Measurements from ENCODE around the gene FBN1.
A peak's percentile ranks its signal among the peaks of the same experiment; 100 is the strongest.

FBN1 gene

GRCh38 chr15:48388910-48389309, 256.6 kb downstream of the FBN1 start:
- DNase-seq: peak; percentile 43

GRCh38 chr15:48388016-48388851, 257.3 kb downstream of the FBN1 start:
- DNase-seq: peak; percentile 77

DNA sequence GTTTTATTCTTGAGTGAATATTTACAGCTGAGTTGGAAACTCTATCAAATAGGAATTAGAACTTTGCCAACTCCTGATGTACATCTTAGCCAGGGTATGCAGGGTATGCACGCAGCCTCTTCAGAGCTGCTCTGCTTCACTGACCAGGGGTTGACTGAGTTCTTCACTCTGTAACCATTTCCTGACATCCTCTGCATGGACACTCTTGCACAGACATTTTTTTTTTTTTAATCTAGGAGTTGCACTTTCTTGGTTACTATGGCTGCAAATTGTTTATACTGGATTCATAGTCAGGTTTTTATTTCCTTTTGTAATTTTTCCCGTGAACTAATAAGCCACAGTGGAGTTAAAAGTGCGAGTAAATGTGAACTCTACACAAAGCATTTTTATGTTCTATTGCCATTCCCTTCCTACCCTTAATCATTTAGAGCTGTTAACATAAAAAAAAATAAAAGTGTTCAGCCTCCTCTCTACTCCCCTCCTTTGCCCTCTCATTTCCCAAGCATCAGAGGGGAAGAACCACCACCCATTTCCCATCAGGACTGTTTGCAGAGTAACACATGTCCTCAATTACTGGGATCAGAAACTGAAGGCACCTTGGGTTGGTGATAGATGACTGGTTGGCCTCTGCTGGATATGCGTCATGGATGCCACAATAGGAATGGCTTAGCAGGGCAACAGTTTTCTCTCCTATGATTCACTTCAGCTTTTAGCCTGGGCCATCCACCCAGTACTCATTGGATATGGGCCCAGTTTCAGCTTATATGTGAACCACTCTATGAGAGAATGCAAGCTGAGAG, 260.3 kb downstream of the FBN1 start:
- DNase-seq: peak; percentile 52

GRCh38 chr15:48384616-48385015, 260.9 kb downstream of the FBN1 start:
- DNase-seq: no peak

DNA sequence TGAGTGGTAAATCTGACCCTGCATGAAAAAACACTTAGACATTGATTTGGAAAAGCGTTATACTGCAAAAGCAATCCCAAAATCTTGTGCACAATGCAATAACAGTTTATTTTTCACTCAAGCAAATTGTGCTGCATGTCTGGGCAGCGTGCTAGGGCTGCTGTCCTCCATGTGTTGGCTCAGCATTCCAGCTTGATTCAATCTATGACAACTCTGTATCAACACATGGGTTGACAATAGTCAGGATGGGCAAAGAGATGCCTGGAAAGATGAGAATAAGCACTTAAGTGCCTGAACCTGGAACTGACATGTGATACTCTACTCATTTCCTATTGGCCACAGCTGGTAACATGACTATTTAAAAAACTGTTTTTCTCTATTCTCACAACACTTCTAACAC, 262.5 kb downstream of the FBN1 start:
- no peak for DNase-seq

DNA sequence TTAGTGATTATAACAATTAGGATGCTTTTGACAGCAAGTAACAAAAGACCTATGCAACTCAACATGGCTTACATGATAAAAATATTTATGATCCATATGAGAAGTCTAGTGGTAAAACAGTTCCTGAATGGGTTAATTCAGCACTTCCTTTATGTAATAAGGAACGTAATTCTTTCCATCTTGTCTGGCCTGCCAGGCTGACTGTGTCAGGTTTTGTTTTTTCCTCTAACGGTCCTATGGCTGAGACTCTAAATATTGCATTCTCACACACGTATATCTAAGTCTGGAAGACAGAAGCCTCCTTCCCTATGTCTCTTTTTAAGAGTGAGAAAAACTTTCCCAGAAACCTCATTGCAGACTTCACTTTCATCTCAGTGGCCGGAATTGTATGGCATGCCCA, 263.6 kb downstream of the FBN1 start:
- no peak for DNase-seq

DNA sequence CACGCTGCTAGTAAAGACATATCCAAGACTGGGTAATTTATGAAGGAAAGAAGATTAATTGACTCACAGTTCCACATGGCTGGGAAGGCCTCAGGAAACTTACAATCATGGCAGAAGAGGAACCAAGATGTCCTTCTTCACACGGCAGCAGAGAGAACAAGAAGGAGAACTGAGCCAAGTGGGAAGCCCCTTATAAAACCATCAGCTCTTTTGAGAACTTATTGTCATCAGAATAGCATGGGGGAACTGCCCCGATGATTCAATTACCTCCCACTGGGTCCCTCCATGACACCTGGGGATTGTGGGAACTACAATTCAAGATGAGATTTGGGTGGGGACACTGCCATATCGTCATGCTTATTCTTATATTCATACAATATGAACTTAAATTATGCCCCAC, 265.3 kb downstream of the FBN1 start:
- DNase-seq: no peak

DNA sequence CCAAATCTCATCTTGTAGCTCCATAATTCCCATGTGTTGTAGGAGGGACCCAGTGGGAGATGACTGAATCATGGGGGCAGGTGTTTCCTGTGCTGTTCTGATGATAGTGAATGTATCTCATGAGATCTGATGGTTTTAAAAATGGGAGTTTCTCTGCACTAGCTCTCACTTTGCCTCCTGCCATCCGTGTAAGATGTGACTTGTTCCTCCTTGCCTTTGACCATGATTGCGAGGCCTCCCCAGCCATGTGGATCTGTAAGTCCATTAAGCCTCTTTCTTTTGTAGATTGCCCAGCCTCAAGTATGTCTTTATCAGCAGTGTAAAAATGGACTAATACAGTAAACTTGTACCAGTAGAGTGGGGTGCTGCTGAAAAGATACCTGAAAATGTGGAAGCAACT, 269.7 kb downstream of the FBN1 start:
- no peak for DNase-seq

DNA sequence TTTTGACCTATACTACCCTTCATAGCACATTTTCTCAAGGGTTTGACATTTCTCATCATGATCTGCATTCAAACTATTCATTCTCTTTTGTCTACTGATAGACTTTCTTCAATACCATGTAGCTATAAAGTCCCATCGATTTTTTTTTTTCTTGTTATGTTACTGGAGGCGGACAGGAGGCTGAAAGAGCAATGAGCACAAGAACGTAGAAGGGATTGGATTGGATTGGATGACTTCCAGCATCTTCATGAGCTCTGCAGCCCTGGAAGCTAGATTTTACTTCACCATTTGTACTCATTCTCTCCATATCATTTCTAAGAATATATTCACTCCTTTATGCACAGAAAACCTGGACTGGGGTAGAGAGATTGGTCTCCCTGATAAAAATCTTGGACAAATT, 271.0 kb downstream of the FBN1 start:
- DNase-seq: no peak

GRCh38 chr15:48373821-48374451, 271.6 kb downstream of the FBN1 start:
- peak; percentile 58 for DNase-seq

- DNase-seq: no peak
These were observed 273.5 kb downstream of the FBN1 start for GRCh38 chr15:48371961-48372360.

DNA sequence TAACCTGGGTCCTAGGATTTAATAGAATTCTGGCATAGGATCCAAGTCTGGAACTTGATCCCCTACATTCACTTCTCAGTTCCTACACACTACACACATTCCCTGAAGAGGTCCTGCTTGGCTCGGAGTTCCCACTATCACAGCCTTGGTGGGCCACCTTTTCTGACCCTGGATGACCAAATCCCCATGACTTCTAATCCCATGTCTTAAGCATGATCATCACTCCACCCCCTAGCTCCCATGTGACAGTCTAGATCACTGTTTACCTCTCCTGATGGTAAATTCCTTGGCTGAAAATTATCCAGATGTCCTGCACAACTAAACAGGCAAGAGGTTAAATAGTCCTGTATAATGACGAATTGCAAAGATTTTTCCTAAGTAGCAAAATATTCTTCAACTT, 274.0 kb downstream of the FBN1 start:
- no peak for DNase-seq

- peak; percentile 15 for DNase-seq
These were observed 275.0 kb downstream of the FBN1 start for GRCh38 chr15:48370460-48370859.

DNA sequence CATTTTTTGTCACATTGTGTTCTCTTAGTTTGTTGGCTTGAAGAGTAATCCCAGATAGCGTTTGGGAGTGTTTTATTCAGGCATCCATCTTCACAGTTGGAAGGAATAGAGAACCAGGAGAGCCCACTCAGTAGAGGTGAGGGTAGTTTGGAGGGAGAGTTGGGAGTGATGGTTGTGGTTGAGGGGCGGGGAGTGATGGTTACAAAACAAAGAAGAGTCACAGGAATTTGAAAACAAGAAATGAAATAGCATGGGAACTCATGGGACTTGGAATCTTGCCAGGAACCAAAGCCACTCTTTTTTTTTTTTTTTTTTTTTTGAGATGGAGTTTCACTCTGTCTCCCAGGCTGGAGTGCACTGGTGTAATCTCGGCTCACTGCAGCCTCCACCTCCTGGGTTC, 278.0 kb downstream of the FBN1 start:
- DNase-seq: no peak

DNA sequence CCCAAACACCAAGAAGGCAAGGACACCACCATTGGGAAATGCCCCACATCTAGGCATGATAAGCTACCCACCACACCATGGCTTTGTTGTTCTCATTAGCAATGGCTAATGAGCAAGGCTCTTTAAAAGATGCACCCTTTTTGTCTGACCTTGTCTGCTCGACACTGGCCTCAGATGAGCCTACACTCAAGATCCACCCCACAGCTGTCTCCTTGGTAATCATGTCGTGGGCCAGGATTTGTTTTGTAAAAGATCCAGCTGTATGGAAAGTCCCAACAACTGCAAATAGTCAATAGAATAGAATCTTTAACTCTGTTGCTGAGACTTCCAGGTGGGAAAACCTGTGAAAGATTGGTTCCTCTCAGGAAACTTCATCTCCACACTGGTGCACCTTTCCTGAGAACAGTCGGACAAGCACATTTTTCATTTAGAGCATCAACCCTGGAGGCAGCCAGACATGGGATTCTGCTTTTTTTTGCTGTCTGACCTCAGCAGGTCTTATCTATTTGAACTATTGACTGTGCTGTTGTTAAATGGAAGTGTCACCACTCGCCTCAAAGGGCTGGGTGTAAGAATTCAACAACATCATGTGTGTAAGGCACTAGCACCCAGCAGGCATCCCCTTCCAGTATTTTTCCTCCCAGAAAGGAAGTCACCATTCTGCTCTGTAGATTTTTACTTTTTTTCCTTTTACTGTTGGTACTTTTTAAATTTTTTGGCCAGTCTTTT, 278.8 kb downstream of the FBN1 start:
- DNase-seq: no peak

DNA sequence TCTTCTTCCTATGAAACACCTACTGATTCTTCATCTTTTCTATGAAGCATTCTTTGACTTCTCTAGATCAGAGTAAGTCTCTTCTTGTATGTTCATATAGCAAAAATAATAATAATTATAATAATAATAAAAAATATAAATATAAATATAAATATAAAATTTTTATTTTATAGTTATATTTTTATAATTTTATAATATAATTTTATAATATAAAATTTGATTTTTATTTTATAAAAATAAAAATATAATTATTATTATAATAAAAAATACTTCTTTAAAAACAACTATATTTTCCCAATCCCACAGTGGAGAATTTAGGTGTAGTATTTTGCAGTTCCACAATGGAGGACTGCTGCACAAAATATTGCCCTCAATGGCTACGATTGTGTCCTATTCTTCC, 279.9 kb downstream of the FBN1 start:
- DNase-seq: no peak

DNA sequence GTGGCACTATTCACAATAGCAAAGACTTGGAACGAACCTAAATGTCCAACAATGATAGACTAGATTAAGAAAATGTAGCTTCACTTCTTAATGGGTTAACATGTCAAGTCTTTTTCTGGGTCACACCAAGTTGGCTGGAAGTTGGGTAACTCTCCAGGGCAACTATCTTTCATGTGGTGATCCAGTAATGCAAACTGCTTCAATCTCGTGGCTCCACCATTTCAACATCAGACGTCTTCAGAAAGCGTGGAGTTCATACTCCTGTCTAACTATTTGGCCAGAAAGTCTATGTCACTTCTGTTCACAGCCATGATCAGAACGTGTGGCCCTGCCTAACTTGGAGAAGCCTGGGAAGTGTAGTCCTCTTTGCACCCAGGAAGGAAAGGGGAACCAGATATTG, 282.0 kb downstream of the FBN1 start:
- DNase-seq: no peak

- DNase-seq: no peak
These were observed 283.8 kb downstream of the FBN1 start for GRCh38 chr15:48361685-48362084.

GRCh38 chr15:48360841-48361240, 284.7 kb downstream of the FBN1 start:
- no peak for DNase-seq
